Activated CD8-positive, alpha-beta memory T cell treated with anti-CD3 and anti-CD28 coated beads, Interleukin-2, amount 50 U/mL, for 48 hours (primary cell): ENCODE results near the gene PI4KB.
A peak's percentile ranks its signal among the peaks of the same experiment; 100 is the strongest.
"Not testable (repeated sequence)": the region's sequence is repeated elsewhere in the genome, so short reads cannot be mapped to it uniquely, and the experiment has no call there.

Experiments used
- DNase-seq: peaks from one replicate; pipeline ENCODE4 v3.0.0-alpha.2; 2020

The PI4KB gene

DNA sequence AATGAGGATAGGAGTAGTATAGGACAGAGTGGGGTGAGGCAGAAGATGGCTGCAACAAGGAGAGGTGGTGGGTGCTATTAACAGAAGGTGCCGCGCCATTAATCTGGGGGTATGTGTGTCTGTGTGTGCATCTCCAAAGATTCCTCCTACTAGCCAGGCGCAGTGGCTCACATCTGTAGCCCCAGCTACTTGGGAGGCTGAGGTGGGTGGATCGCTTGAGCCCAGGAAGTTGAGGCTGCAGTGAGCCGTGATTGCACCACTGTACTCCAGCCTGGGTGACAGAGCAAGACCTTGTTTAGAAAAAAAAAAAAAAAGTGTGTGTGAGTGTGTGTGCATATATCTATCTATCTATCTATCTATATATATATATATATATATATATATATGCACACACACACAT is 51.9 kb downstream of the PI4KB start:
- not testable (repeated sequence) for DNase-seq

DNA sequence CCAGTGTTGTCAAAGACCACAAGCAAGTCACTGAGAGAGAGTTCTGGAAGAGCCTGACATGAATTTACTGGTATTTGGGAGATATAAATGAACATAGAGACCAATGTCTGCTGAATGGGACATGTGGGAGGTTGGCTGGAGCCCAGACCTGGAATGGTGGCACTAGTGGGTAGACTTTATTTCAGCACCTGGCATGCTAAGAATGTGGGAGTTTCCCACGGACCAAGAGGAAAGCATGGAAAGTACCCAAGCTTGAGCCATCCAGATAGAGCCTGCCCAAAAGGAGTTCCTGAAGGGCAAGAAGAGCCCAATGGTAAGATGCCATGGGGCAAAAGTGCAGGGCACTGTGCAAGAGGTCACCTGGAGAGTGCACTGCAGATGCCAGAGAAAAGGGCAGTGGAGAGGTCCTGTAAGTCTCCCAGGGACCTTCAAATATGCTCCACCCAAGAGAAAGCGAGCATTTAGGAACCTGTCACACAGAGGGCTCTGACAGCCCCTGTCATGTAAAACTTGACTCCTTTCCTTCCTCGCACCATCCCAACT is 53.2 kb downstream of the PI4KB start:
- no peak for DNase-seq

- no peak for DNase-seq
These were observed 59.5 kb downstream of the PI4KB start for GRCh38 chr1:151267760-151268159.

DNA sequence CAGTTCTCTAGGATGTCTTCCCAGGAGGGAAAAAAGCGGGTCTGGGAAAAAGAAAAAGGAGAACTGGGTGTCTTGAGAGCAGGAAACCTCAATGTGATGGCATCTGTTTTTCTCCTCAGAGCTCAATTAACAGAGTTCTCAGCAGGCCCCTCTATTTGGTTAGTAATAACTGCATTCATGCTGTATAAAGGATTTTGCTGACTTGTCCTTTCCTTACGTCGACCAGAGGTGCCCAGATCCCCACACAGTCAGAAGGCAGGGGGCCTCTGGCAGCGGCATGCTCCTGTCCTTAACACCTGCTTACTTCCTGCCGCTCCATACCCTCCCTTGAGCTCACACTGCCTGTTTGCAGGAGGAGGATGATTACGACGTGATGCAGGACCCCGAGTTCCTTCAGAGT is 60.4 kb downstream of the PI4KB start:
- no peak for DNase-seq

- no peak for DNase-seq
These were observed 60.9 kb downstream of the PI4KB start for GRCh38 chr1:151266315-151266714.

GRCh38 chr1:151265446-151266236 is 61.6 kb downstream of the PI4KB start:
- no peak for DNase-seq

- DNase-seq, result no peak
These were observed 67.9 kb downstream of the PI4KB start for GRCh38 chr1:151259351-151259750.

- DNase-seq, result no peak
These were observed 71.8 kb downstream of the PI4KB start for GRCh38 chr1:151255381-151255780.

DNA sequence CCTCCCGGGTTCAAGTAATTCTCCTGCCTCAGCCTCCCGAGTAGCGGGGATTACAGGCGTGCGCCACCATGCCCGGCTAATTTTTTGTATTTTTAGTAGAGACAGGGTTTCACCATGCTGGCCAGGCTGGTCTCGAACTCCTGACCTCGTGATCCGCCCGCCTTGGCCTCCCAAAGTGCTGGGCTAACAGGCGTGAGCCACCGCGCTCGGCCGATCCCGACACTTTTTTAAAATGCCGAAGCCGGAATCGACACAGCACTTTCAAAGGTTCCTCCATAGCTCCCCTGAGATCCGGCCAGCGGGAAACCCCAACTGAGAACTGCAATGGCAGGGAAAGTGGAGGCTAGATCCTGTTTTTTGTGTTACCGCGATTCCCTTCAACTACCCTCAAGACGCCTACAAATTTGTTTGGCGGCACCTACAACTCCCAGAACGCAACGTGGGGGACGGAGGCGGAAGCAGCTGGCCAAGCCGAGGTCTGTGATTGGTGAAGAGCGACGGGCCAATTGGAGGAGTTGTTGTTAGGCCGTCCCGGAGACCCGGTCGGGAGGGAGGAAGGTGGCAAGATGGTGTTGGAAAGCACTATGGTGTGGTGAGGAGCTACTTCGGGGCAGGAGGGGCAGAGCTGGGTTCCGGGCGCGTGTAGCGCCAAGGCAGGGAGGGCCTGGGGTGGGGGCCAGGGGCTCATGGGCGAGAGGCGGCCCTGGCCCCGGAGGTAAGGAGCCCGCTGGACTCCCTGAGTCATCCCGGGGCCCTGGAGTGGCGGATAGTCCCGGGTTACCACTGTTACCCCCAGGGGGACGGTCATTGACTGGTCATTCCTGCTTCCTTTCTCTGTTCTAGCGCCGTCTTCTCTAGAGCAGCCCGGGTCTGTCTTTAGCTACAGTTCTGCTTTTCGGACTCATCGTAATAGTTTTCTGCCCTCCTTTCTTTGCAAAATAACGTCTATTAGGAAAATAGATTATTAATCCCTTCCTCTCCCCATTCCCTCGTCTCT is 72.7 kb downstream of the PI4KB start, which contains the start of gene PSMD4:
TSS of gene PSMD4 (plus strand) at position 518 of the 997 bp plus-strand sequence. CDS start at position 567, 49 bp downstream.
- peak; percentile 93 for DNase-seq

DNA sequence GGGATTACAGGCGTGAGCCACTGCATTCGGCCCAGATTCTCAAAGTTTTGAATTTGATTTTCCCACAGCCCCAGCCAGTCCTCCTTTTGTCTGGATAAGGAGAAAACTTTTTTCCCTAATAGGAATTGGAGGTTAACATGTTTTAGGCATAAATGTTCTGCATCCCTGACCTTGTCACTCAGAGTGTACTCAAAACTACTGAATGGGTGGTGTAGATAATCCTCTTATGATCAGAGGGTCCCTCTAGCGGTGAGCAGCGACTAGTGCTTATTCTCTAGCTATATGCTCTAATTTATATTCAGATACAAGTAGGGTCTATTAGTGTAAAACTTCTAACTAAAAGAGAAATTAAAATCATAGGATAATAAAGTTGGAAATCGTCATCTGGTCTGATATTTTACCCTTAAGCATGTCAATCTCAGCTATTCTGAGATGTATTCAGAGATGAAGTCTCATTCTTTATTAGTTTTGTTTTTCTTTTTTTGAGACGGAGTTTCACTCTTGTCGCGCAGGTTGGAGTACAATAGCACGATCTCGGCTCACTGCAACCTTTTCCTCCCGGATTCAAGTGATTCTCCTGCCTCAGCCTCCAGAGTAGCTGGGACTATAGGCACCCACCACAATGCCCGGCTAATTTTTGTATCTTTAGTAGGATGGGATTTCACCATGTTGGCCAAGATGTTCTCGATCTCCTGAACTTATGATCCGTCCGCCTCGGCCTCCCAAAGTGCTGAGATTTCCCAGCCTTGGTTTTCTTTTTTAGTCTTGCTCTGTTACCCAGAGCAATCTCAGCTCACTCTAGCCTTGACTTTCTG is 75.4 kb downstream of the PI4KB start:
- no peak for DNase-seq

GRCh38 chr1:151246786-151247185 is 80.4 kb downstream of the PI4KB start:
- no peak for DNase-seq

DNA sequence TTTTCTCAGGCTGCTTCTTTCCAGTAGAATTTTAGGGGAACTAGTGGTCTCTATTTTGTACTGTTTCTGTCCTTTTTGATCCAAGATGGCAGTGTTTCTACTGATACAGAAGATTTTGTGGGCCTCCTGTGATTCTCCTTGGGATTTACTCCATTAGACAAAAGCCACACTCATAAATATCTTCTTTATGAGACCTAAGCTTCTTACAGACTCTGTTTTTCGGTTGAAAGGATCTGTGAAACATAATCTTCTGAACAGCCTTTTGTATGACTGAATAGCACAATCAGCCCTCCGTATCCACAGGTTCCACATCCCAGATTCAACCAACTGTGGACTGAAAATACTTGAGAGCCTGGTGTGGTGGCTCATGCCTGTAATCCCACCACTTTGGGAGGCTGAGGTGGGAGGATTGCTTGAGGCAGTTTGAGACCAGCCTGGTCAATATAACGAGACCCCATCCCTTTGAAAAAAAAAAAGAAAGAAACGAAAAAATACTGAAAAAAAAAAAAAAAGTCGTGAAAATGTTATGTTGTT is 83.5 kb downstream of the PI4KB start:
- DNase-seq, result no peak

DNA sequence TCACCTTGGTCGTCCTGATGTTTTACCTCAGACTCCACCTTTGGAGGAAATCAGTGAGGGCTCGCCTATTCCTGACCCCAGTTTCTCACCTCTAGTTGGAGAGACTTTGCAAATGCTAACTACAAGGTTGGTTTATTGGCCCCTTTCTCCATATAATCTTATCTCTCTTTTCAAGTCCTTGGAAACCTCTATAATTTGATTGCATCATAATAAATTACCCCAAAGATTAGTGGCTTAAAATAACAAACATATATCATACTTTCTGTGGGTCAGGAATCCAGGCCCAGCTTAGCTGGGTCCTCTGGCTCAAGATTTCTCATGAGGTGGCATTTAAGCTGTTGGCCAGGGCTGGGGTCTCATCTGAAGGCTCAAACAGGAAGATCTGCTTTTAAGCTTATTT is 84.8 kb downstream of the PI4KB start:
- no peak for DNase-seq
